Measurements from ENCODE around the gene MLF1. TPM values are rescaled to one million over a fixed set of nuclear protein-coding genes. Genes with fewer than 3 reads are reported as not detected.

MLF1 gene
- polyA plus RNA-seq, 3 donors = 0.17 to 0.43 (median 0.41) TPM

- no peak overlapping the region for H3K27ac Mint-ChIP-seq
Measured at GRCh38 chr3:158560979-158561378, 10.0 kb upstream of the MLF1 start.

GRCh38 chr3:158562674-158563073, 8.3 kb upstream of the MLF1 start:
- DNase-seq = no peak
- Histone ChIP-seq H2AFZ (ENCODE audit: insufficient read depth, low read depth, low read length, poor library complexity, severe bottlenecking) (no peak overlapping the region), H3K36me3 (replicated peaks in 1 of 2; ENCODE audit: control insufficient read depth in 1 of 2, insufficient read depth in 2 of 2, low read length in 2 of 2) (no peaks in the 10 kb centered on the region), H3K27ac (ENCODE audit: low read depth in 1 of 2, low read length in 2 of 2) (no peak overlapping the region), H4K20me1 (ENCODE audit: insufficient read depth, low read length) (no peaks in the 10 kb centered on the region), H3K4me3 (replicated peaks in 1 of 3; ENCODE audit: low read depth in 2 of 3, low read length in 3 of 3) (no peak overlapping the region), H3K4me1 (ENCODE audit: control insufficient read depth in 1 of 2, insufficient read depth in 2 of 2, low read length in 2 of 2) (no peaks in the 10 kb centered on the region), H3K9ac (ENCODE audit: insufficient read depth, low read length, poor library complexity, severe bottlenecking) (no peak overlapping the region), H3K4me2 (replicated peaks; ENCODE audit: extremely low read depth, low read length, poor library complexity, severe bottlenecking) (no peak overlapping the region), H3K79me2 (ENCODE audit: insufficient read depth, low read length) (no peaks in the 10 kb centered on the region), H3K9me3 (replicated peaks in 1 of 2; ENCODE audit: control insufficient read depth in 1 of 2, insufficient read depth in 1 of 2, low read length in 2 of 2) (no peaks in the 10 kb centered on the region), H3K27me3 (ENCODE audit: control insufficient read depth in 2 of 2, insufficient read depth in 2 of 2, low read length in 2 of 2) (no peaks in the 10 kb centered on the region)
- TF ChIP-seq CTCF (IDR thresholded peaks at IDR 0.05) = no peak
- H3K4me1 Mint-ChIP-seq = no peaks in the 10 kb centered on the region
- no CpG with 5 or more reads among the region's 5 CpGs for WGBS (ENCODE audit: insufficient coverage)
- H3K36me3 Mint-ChIP-seq = no peaks in the 10 kb centered on the region
- H3K9me3 Mint-ChIP-seq = peaks cover 2 to 8% (median 4%) of the 10 kb centered on the region in 7 donors
- H3K27ac Mint-ChIP-seq = peak overlapping the region in 1 of 7 donors; percentile 11
- no peaks in the 10 kb centered on the region for H3K27me3 Mint-ChIP-seq (ENCODE audit: low read depth in 3 of 3)
- intact Hi-C loops (cut with micrococcal nuclease) = no loop called here
- H3K4me3 Mint-ChIP-seq = no peak overlapping the region

More at GRCh38 chr3:158560979-158561378, 10.0 kb upstream of the MLF1 start:
- Histone ChIP-seq H3K9me3 (replicated peaks in 1 of 2; ENCODE audit: control insufficient read depth in 1 of 2, insufficient read depth in 1 of 2, low read length in 2 of 2) (no peaks in the 10 kb centered on the region), H3K27ac (ENCODE audit: low read depth in 1 of 2, low read length in 2 of 2) (no peak overlapping the region), H3K79me2 (ENCODE audit: insufficient read depth, low read length) (no peaks in the 10 kb centered on the region), H3K27me3 (ENCODE audit: control insufficient read depth in 2 of 2, insufficient read depth in 2 of 2, low read length in 2 of 2) (no peaks in the 10 kb centered on the region), H2AFZ (ENCODE audit: insufficient read depth, low read depth, low read length, poor library complexity, severe bottlenecking) (no peak overlapping the region), H3K4me3 (replicated peaks in 1 of 3; ENCODE audit: low read depth in 2 of 3, low read length in 3 of 3) (no peak overlapping the region), H3K4me1 (ENCODE audit: control insufficient read depth in 1 of 2, insufficient read depth in 2 of 2, low read length in 2 of 2) (no peaks in the 10 kb centered on the region), H3K9ac (ENCODE audit: insufficient read depth, low read length, poor library complexity, severe bottlenecking) (no peak overlapping the region), H4K20me1 (ENCODE audit: insufficient read depth, low read length) (no peaks in the 10 kb centered on the region), H3K36me3 (replicated peaks in 1 of 2; ENCODE audit: control insufficient read depth in 1 of 2, insufficient read depth in 2 of 2, low read length in 2 of 2) (no peaks in the 10 kb centered on the region), H3K4me2 (replicated peaks; ENCODE audit: extremely low read depth, low read length, poor library complexity, severe bottlenecking) (no peak overlapping the region)
- intact Hi-C loops (cut with micrococcal nuclease) = no loop called here
- no peak overlapping the region for H3K4me3 Mint-ChIP-seq
- no peaks in the 10 kb centered on the region for H3K4me1 Mint-ChIP-seq
- no peak for TF ChIP-seq CTCF (IDR thresholded peaks at IDR 0.05)
- H3K27me3 Mint-ChIP-seq (ENCODE audit: low read depth in 3 of 3) = no peaks in the 10 kb centered on the region
- no peak for DNase-seq
- H3K9me3 Mint-ChIP-seq = peaks cover 3 to 9% (median 6%) of the 10 kb centered on the region in 7 donors
- no CpG with 5 or more reads among the region's 1 CpG for WGBS (ENCODE audit: insufficient coverage)
- no peaks in the 10 kb centered on the region for H3K36me3 Mint-ChIP-seq

Data from CD14-positive monocyte (primary cell).